ENCODE data around the gene ZNF774. TPM values are rescaled to one million over a fixed set of nuclear protein-coding genes. Genes with fewer than 3 reads are reported as not detected.

The ZNF774 gene
- total and polyA plus RNA-seq, 2 of the 13 experiments (the other 11 are each of a cell fraction or from before 2014, with no cell fraction given) = 0.59 to 1.4 TPM

DNA sequence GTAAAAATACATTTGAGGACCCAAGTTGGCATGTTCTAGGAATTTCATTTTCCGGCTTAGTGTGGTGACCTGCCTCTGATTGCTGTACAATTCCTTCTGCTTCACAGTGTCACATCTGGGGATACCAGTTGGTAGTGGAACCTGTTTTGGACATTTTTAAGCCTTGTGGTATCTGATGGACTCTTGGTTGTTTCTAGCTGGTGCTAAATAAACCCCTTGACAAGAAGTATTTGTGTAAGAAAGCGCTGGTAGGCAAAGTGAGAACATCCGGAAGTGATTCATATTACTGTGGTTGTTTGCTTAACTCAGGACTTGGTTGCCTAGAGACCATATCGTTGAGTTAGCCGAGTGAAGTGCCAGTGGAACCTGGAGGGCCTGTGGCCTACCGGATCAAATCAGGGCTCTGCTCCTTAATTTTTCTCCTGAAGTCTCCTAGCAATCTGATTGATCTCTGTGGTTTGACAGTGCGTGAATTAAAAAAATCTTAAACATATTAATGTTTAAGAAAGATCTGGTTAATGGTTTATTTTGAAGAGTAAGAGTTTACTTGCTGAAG is 48.8 kb downstream of the ZNF774 start (continued):
- TF ChIP-seq, protein P1, sequence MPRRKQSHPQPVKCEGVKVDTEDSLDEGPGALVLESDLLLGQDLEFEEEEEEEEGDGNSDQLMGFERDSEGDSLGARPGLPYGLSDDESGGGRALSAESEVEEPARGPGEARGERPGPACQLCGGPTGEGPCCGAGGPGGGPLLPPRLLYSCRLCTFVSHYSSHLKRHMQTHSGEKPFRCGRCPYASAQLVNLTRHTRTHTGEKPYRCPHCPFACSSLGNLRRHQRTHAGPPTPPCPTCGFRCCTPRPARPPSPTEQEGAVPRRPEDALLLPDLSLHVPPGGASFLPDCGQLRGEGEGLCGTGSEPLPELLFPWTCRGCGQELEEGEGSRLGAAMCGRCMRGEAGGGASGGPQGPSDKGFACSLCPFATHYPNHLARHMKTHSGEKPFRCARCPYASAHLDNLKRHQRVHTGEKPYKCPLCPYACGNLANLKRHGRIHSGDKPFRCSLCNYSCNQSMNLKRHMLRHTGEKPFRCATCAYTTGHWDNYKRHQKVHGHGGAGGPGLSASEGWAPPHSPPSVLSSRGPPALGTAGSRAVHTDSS (CRISPR knock-in tag; conservative IDR thresholded peaks at IDR 0.05) = no peak
- TF ChIP-seq BRCA1 (CRISPR knock-in tag; IDR thresholded peaks at IDR 0.05) (no peak), HCFC1 (IDR thresholded peaks at IDR 0.05; ENCODE audit: low read depth, low read length) (no peak), ZFP41 (CRISPR knock-in tag; IDR thresholded peaks at IDR 0.05; ENCODE audit: borderline replicate concordance) (no peak), EED (CRISPR knock-in tag; IDR thresholded peaks at IDR 0.05) (no peak), RARG (CRISPR knock-in tag; IDR thresholded peaks at IDR 0.05; ENCODE audit: low read depth) (no peak), ZC3H4 (CRISPR knock-in tag; IDR thresholded peaks at IDR 0.05; ENCODE audit: borderline replicate concordance) (no peak), NCOA5 (CRISPR knock-in tag; IDR thresholded peaks at IDR 0.05) (no peak), GATA4 (IDR thresholded peaks at IDR 0.05; ENCODE audit: borderline replicate concordance, low read depth) (no peak), CREM (IDR thresholded peaks at IDR 0.05) (no peak), CREM (CRISPR knock-in tag; IDR thresholded peaks at IDR 0.05) (no peak), HNRNPUL1 (IDR thresholded peaks at IDR 0.05; ENCODE audit: low read depth, low read length) (no peak), TBX2 (CRISPR knock-in tag; IDR thresholded peaks at IDR 0.05; ENCODE audit: borderline replicate concordance) (peak; percentile 67), ZNF709 (CRISPR knock-in tag; IDR thresholded peaks at IDR 0.05) (no peak), TBL1XR1 (IDR thresholded peaks at IDR 0.05; ENCODE audit: borderline replicate concordance, low read length, partially characterized antibody) (no peak), ZNF629 (CRISPR knock-in tag; conservative IDR thresholded peaks at IDR 0.05) (no peak)
- TF ChIP-seq, protein P2, sequence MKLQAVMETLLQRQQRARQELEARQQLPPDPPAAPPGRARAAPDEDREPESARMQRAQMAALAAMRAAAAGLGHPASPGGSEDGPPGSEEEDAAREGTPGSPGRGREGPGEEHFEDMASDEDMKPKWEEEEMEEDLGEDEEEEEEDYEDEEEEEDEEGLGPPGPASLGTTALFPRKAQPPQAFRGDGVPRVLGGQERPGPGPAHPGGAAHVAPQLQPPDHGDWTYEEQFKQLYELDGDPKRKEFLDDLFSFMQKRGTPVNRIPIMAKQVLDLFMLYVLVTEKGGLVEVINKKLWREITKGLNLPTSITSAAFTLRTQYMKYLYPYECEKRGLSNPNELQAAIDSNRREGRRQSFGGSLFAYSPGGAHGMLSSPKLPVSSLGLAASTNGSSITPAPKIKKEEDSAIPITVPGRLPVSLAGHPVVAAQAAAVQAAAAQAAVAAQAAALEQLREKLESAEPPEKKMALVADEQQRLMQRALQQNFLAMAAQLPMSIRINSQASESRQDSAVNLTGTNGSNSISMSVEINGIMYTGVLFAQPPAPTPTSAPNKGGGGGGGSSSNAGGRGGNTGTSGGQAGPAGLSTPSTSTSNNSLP (IDR thresholded peaks at IDR 0.05; ENCODE audit: low read depth, low read length) = no peak
- TF ChIP-seq, protein P3, sequence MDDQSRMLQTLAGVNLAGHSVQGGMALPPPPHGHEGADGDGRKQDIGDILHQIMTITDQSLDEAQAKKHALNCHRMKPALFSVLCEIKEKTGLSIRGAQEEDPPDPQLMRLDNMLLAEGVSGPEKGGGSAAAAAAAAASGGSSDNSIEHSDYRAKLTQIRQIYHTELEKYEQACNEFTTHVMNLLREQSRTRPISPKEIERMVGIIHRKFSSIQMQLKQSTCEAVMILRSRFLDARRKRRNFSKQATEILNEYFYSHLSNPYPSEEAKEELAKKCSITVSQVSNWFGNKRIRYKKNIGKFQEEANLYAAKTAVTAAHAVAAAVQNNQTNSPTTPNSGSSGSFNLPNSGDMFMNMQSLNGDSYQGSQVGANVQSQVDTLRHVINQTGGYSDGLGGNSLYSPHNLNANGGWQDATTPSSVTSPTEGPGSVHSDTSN (CRISPR knock-in tag; IDR thresholded peaks at IDR 0.05; ENCODE audit: borderline replicate concordance) = no peak
- TF ChIP-seq, protein P4, sequence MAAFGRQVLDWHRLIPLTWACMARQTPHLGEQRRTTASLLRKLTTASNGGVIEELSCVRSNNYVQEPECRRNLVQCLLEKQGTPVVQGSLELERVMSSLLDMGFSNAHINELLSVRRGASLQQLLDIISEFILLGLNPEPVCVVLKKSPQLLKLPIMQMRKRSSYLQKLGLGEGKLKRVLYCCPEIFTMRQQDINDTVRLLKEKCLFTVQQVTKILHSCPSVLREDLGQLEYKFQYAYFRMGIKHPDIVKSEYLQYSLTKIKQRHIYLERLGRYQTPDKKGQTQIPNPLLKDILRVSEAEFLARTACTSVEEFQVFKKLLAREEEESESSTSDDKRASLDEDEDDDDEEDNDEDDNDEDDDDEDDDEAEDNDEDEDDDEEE (CRISPR knock-in tag; IDR thresholded peaks at IDR 0.05) = no peak
- TF ChIP-seq, protein P5, sequence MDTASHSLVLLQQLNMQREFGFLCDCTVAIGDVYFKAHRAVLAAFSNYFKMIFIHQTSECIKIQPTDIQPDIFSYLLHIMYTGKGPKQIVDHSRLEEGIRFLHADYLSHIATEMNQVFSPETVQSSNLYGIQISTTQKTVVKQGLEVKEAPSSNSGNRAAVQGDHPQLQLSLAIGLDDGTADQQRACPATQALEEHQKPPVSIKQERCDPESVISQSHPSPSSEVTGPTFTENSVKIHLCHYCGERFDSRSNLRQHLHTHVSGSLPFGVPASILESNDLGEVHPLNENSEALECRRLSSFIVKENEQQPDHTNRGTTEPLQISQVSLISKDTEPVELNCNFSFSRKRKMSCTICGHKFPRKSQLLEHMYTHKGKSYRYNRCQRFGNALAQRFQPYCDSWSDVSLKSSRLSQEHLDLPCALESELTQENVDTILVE (CRISPR knock-in tag; IDR thresholded peaks at IDR 0.05) = 0 out of 2 replicates have a peak, but pooled peaks have one; percentile 40
- TF ChIP-seq, protein P6, sequence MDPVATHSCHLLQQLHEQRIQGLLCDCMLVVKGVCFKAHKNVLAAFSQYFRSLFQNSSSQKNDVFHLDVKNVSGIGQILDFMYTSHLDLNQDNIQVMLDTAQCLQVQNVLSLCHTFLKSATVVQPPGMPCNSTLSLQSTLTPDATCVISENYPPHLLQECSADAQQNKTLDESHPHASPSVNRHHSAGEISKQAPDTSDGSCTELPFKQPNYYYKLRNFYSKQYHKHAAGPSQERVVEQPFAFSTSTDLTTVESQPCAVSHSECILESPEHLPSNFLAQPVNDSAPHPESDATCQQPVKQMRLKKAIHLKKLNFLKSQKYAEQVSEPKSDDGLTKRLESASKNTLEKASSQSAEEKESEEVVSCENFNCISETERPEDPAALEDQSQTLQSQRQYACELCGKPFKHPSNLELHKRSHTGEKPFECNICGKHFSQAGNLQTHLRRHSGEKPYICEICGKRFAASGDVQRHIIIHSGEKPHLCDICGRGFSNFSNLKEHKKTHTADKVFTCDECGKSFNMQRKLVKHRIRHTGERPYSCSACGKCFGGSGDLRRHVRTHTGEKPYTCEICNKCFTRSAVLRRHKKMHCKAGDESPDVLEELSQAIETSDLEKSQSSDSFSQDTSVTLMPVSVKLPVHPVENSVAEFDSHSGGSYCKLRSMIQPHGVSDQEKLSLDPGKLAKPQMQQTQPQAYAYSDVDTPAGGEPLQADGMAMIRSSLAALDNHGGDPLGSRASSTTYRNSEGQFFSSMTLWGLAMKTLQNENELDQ (CRISPR knock-in tag; IDR thresholded peaks at IDR 0.05; ENCODE audit: borderline replicate concordance) = no peak
